CD4-positive, alpha-beta T cell treated with Interleukin-21 for 1 hour (primary cell): ENCODE measurements around the gene CLUH.
"Not testable (repeated sequence)": the region's sequence is repeated elsewhere in the genome, so short reads cannot be mapped to it uniquely, and the experiment has no call there.

ENCODE experiments used
- DNase-seq: peaks from one replicate; pipeline ENCODE4 v3.0.0-alpha.2; 2020

Gene CLUH

DNA sequence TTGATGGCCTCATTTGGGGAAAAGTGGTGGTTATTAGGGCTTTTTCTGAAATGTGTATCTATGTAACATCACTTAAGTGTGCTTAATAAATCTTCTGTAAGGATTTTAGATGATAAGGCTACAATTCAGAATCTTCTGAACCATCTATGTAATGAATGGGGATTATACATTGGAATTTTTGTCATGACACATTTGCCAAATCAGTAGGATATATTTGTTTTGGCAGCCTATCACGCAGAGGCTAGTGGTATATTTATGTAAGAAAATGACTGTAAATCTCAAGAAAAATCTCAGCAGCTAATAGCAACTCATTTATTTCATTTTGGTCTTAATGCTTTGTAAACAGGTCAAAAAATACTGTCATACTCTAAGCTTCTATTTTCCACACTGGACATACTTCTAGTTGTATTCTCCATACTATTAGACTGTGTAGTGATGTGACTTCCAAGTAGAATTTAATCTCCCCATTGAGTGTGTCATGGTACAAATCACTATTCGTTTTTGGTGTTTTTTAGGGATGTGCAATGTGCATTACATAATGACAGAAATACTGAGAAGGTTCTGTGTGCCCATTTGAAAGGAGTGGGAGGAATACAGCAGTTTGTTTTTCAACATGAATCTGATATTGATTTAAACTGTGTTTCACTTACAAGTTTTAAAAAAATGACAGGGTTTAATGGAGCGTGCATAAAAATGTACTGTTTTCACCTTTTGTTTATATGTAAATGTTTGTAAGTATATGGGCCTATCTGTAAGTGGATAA lies 29.2 kb downstream of the CLUH start:
- DNase-seq, result no peak

- no peak for DNase-seq
Measured at GRCh38 chr17:2681650-2682049, 29.9 kb downstream of the CLUH start.

DNA sequence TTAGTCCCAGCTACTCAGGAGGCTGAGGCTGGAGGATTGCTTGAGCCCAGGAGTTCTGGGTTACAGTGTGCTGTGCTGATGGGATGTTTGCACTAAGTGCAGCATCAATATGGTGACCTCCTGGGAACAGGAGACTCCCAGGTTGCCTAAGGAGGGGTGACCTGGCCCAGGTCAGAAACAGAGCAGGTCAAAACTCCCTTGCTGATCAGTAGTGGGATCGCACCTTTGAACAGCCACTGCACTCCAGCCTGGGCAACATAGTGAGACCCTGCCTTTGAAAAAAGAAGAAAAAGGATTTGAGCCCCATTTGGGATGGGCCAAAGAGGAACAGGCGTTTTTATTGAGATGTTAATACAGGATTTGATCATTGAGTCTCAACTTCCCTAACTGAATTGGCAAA lies 30.6 kb downstream of the CLUH start:
- no peak for DNase-seq

DNA sequence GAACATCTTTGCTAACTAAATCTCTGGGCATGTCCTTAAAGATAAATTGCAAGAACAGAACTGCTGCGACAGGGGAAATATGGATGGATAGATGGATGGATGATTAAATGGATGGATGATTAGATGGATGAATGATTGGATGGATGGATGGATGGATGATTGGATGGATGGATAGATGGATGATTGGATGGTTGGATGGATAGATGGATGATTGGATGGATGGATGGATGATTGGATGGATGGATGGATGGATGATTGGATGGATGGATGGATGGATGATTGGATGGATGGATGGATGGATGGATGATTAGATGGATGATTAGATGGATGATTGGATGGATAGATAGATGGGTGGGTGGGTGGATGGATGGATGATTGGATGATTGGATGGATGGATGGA lies 32.3 kb downstream of the CLUH start:
- DNase-seq, result not testable (repeated sequence)

DNA sequence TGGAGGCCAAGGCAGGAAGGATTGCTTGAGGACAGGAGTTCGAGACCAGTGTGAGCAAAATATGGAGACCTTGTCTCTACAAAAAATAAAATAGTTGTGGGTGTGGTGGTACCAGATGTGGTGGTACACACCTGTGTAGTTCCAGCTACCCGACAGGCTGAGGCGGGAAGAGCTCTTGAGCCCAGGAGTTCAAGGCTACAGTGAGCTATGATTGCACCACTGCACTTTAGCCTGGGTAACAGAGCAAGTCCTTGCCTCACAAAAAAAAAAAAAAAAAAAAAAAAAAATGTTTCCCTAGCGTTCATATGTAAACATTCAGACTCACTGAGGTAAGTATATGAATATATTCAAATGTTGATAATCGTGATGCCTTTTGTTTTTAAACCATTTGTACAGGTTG lies 39.5 kb downstream of the CLUH start:
- DNase-seq, result no peak

- DNase-seq, result not testable (repeated sequence)
Measured at GRCh38 chr17:2660410-2660809, 51.2 kb downstream of the CLUH start.

DNA sequence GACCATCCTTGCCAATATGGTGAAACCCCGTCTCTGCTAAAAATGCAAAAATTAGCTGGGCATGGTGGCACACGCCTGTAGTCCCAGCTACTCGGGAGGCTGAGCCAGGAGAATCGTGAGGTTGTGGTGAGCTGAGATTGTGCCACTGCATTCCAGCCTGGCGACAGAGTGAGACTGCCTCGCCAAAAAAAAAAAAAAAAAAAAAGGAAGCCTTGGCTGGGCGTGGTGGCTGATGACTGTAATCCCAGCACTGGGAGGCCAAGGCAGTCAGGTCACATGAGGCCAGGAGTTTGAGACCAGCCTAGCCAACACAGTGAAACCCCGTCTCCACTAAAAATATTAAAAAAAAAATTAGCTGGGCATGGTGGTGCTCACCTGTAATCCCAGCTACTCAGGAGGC lies 52.2 kb downstream of the CLUH start:
- DNase-seq, result not testable (repeated sequence)

DNA sequence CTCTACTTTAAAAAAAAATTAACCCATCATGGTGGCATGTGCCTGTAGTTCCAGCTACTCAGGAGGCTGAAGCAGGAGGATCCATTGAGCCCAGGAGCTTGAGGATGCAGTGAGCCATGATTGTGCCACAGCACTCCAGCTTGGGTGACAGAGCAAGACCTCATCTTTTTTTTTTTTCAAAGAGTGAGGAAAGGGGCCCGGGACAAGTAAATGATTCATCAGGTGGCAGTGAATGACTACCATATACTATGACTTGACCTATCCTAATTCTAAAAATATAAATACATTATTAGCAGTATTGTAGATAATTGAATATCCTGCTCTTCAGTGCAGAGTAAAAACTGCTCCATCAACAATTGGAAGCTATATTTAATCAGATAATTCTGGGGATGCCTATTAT lies 55.3 kb downstream of the CLUH start:
- no peak for DNase-seq

DNA sequence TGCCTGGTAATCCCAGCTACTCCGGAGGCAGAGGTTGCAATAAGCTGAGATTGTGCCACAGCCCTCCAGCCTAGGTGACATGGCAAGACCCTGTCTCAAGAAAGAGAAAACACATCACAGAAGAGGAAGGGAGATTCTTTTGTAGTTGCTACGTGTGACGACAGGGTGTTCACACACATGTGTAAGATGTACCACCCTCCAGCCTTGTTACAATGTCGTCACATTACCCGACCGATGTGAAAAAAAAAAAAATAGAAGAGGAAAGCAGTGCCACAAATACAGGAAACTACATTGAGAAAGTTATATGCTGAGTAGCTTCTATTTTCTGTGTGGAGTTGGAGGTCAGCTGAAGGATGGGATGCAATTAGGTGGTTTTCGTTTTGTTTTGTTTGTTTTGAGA lies 56.0 kb downstream of the CLUH start:
- DNase-seq, result no peak

DNA sequence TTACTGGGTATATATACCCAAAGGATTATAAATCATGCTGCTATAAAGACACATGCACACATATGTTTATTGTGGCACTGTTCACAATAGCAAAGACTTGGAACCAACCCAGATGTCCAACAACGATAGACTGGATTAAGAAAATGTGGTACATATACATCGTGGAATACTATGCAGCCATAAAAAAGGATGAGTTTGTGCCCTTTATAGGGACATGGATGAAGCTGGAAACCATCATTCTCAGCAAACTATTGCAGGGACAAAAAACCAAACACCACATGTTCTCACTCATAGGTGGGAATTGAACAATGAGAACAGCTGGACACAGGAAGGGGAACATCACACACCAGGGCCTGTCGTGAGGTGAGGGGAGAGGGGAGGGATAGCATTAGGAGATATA lies 58.7 kb downstream of the CLUH start:
- not testable (repeated sequence) for DNase-seq

- DNase-seq, result no peak
Measured at GRCh38 chr17:2649191-2649590, 62.4 kb downstream of the CLUH start.

GRCh38 chr17:2647957-2648356 lies 63.6 kb downstream of the CLUH start:
- no peak for DNase-seq

DNA sequence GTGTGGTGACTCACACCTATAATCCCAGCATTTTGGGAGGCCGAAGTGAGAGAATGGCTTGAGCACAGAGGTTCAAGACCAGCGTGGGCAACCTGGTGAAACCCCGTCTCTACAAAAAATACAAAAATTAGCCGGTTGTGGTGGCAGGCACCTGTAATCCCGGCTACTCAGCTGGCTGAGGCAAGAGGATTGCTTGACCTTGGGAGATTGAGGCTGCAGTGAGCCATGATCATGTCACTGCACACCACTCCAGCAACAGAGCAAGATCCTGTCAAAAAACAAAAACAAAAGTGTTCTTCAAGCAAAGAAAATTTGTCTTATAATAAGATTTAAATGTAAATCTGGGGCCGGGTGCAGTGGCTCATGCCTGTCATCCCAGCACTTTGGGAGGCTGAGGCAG lies 66.6 kb downstream of the CLUH start:
- DNase-seq, result no peak
